ENCODE results near the gene YKT6. TPM values are rescaled to one million over a fixed set of nuclear protein-coding genes. Genes with fewer than 3 reads are reported as not detected.

The YKT6 gene
- total and polyA plus RNA-seq, 2 experiments from 2014 or later = 33.5 to 114 TPM

DNA sequence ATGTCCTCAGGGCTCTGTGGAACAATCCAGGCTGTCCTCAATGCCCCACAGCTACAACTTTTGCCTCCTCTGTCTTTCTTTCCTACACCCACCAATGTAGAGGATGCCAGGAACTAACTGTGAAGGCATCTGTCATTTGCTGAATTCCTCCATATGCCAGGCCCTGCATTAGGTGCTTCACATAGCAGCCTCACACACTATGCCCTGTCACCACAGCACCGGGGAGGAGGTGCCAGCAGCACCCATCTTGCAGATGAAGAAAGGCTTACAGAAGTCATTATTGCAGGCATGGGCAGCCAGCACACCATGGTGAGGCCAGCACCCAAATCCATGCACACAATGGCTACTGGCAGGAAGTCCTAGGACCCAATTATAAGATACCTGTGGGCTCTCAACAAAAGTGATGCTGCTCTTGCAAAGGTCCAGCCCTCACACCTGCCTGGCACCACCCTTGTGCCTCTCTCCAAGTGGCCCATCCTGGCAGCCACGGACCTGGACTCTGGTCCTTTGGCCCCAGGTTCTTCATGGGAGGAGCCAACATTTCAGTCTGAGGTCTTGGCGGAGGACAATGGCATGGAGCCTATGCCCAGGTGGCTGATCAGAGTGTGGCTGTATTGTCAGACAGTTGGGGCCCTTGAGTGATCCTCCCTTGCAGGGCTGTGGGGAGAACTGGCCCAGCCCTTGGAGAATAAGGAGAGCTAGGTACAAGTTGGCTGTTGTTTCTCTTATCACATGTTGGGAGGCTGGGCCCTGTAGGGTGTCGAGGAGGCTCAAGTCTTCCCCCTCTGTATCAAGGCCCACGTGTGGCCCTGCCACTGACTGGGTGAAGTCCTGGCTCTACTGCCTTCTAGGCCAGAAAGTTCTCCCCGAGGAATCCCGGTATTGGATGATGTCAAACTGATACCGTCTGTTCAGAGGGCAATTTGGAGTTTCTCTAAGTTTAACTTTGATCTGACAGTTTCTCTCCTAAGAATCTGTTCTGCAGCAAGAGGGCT, 45.3 kb upstream of the YKT6 start:
- H3K27ac ChIP-seq (ENCODE audit: low read depth) = no peak overlapping the region
- no peaks in the 10 kb centered on the region for H3K27me3 ChIP-seq (ENCODE audit: insufficient read depth)
- Mint-ChIP-seq H3K27me3 (ENCODE audit: insufficient read depth, low read depth, poor library complexity) (peaks cover 3% of the 10 kb centered on the region), H3K9me3 (no peaks in the 10 kb centered on the region), H3K36me3 (ENCODE audit: low read depth) (no peaks in the 10 kb centered on the region), H3K27ac (no peak overlapping the region), H3K4me3 (no peak overlapping the region), H3K4me1 (peaks cover 3% of the 10 kb centered on the region; the same call in 2 of the 3 replicates)
- no peaks in the 10 kb centered on the region for H3F3A ChIP-seq (replicated peaks; ENCODE audit: low read depth)
- DNase-seq (ENCODE audit: low spot score) (no peak), ATAC-seq (no peak)
- no peaks in the 10 kb centered on the region for H3K79me2 ChIP-seq (replicated peaks; ENCODE audit: insufficient read depth)
- TF ChIP-seq EZH2phosphoT487 (IDR thresholded peaks at IDR 0.05; ENCODE audit: unreplicated experiment) (no peak), EZH2 (IDR thresholded peaks at IDR 0.05; ENCODE audit: low read depth, unreplicated experiment) (no peak)
- H3K36me3 ChIP-seq (ENCODE audit: insufficient read depth) = no peaks in the 10 kb centered on the region
- no peak overlapping the region for H2AFZ ChIP-seq
- H3K4me1 ChIP-seq (ENCODE audit: insufficient read depth) = no peaks in the 10 kb centered on the region
- no peaks in the 10 kb centered on the region for H3K9me2 ChIP-seq (ENCODE audit: insufficient read depth)
- no peak overlapping the region for H3K4me3 ChIP-seq
- no peak overlapping the region for H3K4me2 ChIP-seq
- H4K20me1 ChIP-seq (replicated peaks; ENCODE audit: insufficient read depth) = no peaks in the 10 kb centered on the region

DNA sequence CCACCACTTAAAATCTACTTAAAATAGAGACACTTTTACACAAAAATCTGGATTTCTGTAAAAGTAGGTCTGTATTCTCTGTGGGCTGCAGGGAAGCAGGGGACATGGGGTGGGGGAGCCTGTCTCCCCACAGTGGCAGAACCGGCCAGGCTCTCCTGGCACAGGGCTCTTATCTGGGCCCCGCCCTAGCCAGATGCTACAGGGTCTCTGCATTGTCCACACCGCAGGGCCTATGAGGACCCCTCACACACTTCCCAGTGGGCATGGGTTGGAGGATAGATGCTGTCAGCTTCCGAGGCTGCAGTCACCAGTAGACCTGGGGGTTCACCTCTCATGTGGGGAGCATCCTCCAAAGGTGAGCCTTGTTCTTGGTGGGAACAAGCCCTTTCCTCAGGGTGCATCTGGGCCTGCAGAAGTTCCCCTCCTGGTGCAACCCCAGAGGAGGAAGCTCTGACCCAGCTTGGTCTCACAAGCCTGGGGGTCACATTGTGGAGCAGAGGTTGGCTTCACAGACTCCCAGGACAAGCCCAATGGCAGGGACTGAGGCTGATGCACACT, 44.2 kb upstream of the YKT6 start:
- no peak for DNase-seq (ENCODE audit: low spot score)
- Mint-ChIP-seq H3K27me3 (ENCODE audit: insufficient read depth, low read depth, poor library complexity) (peaks cover 3% of the 10 kb centered on the region), H3K4me3 (no peak overlapping the region), H3K4me1 (peaks cover 3% of the 10 kb centered on the region; the same call in 2 of the 3 replicates), H3K36me3 (ENCODE audit: low read depth) (no peaks in the 10 kb centered on the region), H3K9me3 (no peaks in the 10 kb centered on the region), H3K27ac (no peak overlapping the region)
- H3K79me2 ChIP-seq (replicated peaks; ENCODE audit: insufficient read depth) = no peaks in the 10 kb centered on the region
- no peak overlapping the region for H2AFZ ChIP-seq
- H3K27me3 ChIP-seq (ENCODE audit: insufficient read depth) = no peaks in the 10 kb centered on the region
- no peaks in the 10 kb centered on the region for H3K4me1 ChIP-seq (ENCODE audit: insufficient read depth)
- H3F3A ChIP-seq (replicated peaks; ENCODE audit: low read depth) = no peaks in the 10 kb centered on the region
- ATAC-seq = no peak
- H3K4me2 ChIP-seq = no peak overlapping the region
- no peaks in the 10 kb centered on the region for H3K9me2 ChIP-seq (ENCODE audit: insufficient read depth)
- no peak for TF ChIP-seq EZH2phosphoT487 (IDR thresholded peaks at IDR 0.05; ENCODE audit: unreplicated experiment)
- no peak for TF ChIP-seq ZNF114 (CRISPR knock-in tag; IDR thresholded peaks at IDR 0.05)
- TF ChIP-seq NANOG (IDR thresholded peaks at IDR 0.05; ENCODE audit: borderline replicate concordance) = no peak
- TF ChIP-seq CREB1 (CRISPR knock-in tag; IDR thresholded peaks at IDR 0.05; ENCODE audit: low read depth) = no peak
- no peak for TF ChIP-seq STAT1 (IDR thresholded peaks at IDR 0.05; ENCODE audit: unreplicated experiment)
- no peak for TF ChIP-seq POLR2AphosphoS5 (IDR thresholded peaks at IDR 0.05; ENCODE audit: low read depth)
- TF ChIP-seq, protein P1, sequence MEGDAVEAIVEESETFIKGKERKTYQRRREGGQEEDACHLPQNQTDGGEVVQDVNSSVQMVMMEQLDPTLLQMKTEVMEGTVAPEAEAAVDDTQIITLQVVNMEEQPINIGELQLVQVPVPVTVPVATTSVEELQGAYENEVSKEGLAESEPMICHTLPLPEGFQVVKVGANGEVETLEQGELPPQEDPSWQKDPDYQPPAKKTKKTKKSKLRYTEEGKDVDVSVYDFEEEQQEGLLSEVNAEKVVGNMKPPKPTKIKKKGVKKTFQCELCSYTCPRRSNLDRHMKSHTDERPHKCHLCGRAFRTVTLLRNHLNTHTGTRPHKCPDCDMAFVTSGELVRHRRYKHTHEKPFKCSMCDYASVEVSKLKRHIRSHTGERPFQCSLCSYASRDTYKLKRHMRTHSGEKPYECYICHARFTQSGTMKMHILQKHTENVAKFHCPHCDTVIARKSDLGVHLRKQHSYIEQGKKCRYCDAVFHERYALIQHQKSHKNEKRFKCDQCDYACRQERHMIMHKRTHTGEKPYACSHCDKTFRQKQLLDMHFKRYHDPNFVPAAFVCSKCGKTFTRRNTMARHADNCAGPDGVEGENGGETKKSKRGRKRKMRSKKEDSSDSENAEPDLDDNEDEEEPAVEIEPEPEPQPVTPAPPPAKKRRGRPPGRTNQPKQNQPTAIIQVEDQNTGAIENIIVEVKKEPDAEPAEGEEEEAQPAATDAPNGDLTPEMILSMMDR (conservative IDR thresholded peaks at IDR 0.05; ENCODE audit: low read depth in 2 of 2) = no peak
- no peak for TF ChIP-seq JUNB (IDR thresholded peaks at IDR 0.05; ENCODE audit: unreplicated experiment)
- TF ChIP-seq, protein P2, sequence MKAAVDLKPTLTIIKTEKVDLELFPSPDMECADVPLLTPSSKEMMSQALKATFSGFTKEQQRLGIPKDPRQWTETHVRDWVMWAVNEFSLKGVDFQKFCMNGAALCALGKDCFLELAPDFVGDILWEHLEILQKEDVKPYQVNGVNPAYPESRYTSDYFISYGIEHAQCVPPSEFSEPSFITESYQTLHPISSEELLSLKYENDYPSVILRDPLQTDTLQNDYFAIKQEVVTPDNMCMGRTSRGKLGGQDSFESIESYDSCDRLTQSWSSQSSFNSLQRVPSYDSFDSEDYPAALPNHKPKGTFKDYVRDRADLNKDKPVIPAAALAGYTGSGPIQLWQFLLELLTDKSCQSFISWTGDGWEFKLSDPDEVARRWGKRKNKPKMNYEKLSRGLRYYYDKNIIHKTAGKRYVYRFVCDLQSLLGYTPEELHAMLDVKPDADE (IDR thresholded peaks at IDR 0.05) = no peak
- TF ChIP-seq EZH2 (IDR thresholded peaks at IDR 0.05; ENCODE audit: low read depth, unreplicated experiment) = no peak
- H3K27ac ChIP-seq (ENCODE audit: low read depth) = no peak overlapping the region
- H3K36me3 ChIP-seq (ENCODE audit: insufficient read depth) = no peaks in the 10 kb centered on the region
- H3K4me3 ChIP-seq = no peak overlapping the region
- H4K20me1 ChIP-seq (replicated peaks; ENCODE audit: insufficient read depth) = no peaks in the 10 kb centered on the region
